Skeletal muscle tissue (tissue), 4 donors: ENCODE measurements around the gene NEK9. TPM values are rescaled to one million over a fixed set of nuclear protein-coding genes. Genes with fewer than 3 reads are reported as not detected.
A peak's percentile ranks its signal among the peaks of the same experiment; 100 is the strongest.

Source experiments
- H3K27ac ChIP-seq: one replicate; pipeline ENCODE4 v1.7.0; 2013; ENCODE audit warnings: mild to moderate bottlenecking, low read depth, low read length, inconsistent platforms
- H3K27me3 ChIP-seq, 3 donors: one replicate each; pipeline ENCODE4 v1.7.0; 2013; ENCODE audit warnings: low read length in 3 of 3; ENCODE audit not compliant: control insufficient read depth in 3 of 3, insufficient read depth in 3 of 3
- H3K36me3 ChIP-seq, 3 donors: one replicate each; pipeline ENCODE4 v1.7.0; 2013; ENCODE audit warnings: low read length in 3 of 3; ENCODE audit not compliant: control insufficient read depth in 3 of 3, insufficient read depth in 3 of 3
- H3K4me1 ChIP-seq, 3 donors: one replicate each; pipeline ENCODE4 v1.7.0; 2013; ENCODE audit warnings: low read length in 3 of 3, mild to moderate bottlenecking in 3 of 3; ENCODE audit not compliant: control insufficient read depth in 3 of 3, insufficient read depth in 3 of 3
- H3K4me3 ChIP-seq, 3 donors: one replicate each; pipeline ENCODE4 v1.7.0; 2013; ENCODE audit warnings: low read length in 3 of 3
- H3K9ac ChIP-seq, 3 donors: one replicate each; pipeline ENCODE4 v1.7.0; 2013; ENCODE audit warnings: low read length in 3 of 3, mild to moderate bottlenecking in 3 of 3, moderate library complexity in 2 of 3, low read depth in 1 of 3
- H3K9me3 ChIP-seq, 3 donors: one replicate each; pipeline ENCODE4 v1.7.0; 2013; ENCODE audit warnings: low read length in 3 of 3; ENCODE audit not compliant: control insufficient read depth in 3 of 3
- total RNA-seq: library from RNA; depleted of rRNA; stranded (reverse); fragments of >200 nt; gene quantifications from one replicate; pipeline ENCODE4 v1.2.3, GENCODE V29; 2014
- donor health status: Osteomylitis.

The NEK9 gene
- total RNA-seq, 1 donor from 2014 or later: 59.0 TPM

DNA sequence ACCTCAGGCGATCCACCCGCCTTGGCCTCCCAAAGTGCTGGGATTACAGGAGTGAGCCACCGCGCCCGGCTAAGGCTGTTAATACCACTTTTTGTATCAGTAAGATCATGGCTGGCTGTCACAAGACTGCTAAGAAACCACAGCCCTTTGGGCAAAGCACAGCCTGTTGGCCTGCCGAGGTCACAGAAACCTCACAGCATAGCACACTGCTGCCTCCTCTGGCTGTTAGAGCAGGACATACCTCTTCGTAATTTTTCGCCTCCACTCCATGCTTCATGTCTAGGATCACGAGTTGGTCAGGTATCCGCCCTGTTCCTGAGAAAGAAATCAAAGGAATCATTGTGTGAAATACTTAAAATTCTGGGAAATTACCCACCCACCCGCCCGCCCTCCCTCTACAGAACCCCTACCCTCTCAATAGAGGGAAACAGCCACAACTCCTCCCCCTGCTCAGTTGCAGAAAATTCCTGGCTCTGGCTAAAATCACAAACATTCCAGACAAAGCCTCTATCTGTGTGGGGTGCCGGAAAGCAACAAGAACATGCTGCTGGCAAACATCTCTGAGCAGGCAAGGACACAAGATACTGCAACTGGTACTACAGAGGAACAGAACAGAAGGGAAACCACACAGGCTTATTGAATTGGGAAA lies 20.7 kb upstream of the NEK9 start:
- no peaks in the 10 kb centered on the region for H3K27me3 ChIP-seq
- H3K4me3 ChIP-seq: no peak overlapping the region
- peaks cover 0 to 13% (median 9%) of the 10 kb centered on the region in 3 donors for H3K36me3 ChIP-seq
- H3K4me1 ChIP-seq: peaks cover 15 to 30% (median 18%) of the 10 kb centered on the region in 3 donors
- no peaks in the 10 kb centered on the region for H3K9me3 ChIP-seq
- peak overlapping the region; percentile 73 for H3K27ac ChIP-seq
- peak overlapping the region in 2 of 3 donors; percentile 7 to 30 for H3K9ac ChIP-seq

GRCh38 chr14:75144944-75145343 lies 18.1 kb upstream of the NEK9 start:
- no peaks in the 10 kb centered on the region for H3K9me3 ChIP-seq
- peaks cover 0 to 8% (median 7%) of the 10 kb centered on the region in 3 donors for H3K36me3 ChIP-seq
- H3K4me1 ChIP-seq: peaks cover 12 to 22% (median 19%) of the 10 kb centered on the region in 3 donors
- H3K9ac ChIP-seq: no peak overlapping the region
- H3K27ac ChIP-seq: no peak overlapping the region
- H3K4me3 ChIP-seq: no peak overlapping the region
- H3K27me3 ChIP-seq: no peaks in the 10 kb centered on the region

- Histone ChIP-seq H3K27ac (no peak overlapping the region), H3K9me3 (no peaks in the 10 kb centered on the region), H3K4me3 (no peak overlapping the region), H3K4me1 (peaks cover 11 to 21% (median 16%) of the 10 kb centered on the region in 3 donors), H3K27me3 (no peaks in the 10 kb centered on the region), H3K9ac (no peak overlapping the region), H3K36me3 (peaks cover 0 to 7% (median 4%) of the 10 kb centered on the region in 3 donors)
These were observed 17.1 kb upstream of the NEK9 start for GRCh38 chr14:75143761-75144527.

GRCh38 chr14:75142494-75142893 lies 15.6 kb upstream of the NEK9 start:
- Histone ChIP-seq H3K36me3 (peaks cover 0 to 7% (median 4%) of the 10 kb centered on the region in 3 donors), H3K9ac (no peak overlapping the region), H3K4me3 (no peak overlapping the region), H3K27ac (no peak overlapping the region), H3K27me3 (no peaks in the 10 kb centered on the region), H3K9me3 (no peaks in the 10 kb centered on the region), H3K4me1 (peaks cover 16 to 20% (median 18%) of the 10 kb centered on the region in 3 donors)

DNA sequence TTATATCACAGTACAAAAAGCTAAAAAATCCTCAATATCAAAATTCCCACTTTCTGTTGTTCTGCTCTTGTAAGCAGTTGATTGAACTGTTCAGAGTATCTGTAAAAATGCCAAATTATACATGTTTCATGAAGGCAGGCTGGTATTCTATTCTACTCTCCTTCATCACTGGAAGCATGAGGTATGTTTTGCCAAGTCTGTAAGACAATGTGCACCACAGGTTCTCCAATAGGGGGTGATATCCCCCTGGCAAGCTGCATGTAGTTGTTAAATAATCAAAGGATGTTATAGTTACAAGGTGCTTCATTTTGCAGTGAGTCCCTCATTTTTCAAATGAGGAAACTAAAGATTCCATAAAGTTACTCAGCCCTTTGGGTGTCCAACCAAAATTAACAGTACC lies 15.1 kb upstream of the NEK9 start:
- Histone ChIP-seq H3K4me1 (peaks cover 12 to 20% (median 14%) of the 10 kb centered on the region in 3 donors), H3K9ac (no peak overlapping the region), H3K27me3 (no peaks in the 10 kb centered on the region), H3K27ac (no peak overlapping the region), H3K36me3 (peaks cover 0 to 7% (median 4%) of the 10 kb centered on the region in 3 donors), H3K4me3 (no peak overlapping the region), H3K9me3 (no peaks in the 10 kb centered on the region)

DNA sequence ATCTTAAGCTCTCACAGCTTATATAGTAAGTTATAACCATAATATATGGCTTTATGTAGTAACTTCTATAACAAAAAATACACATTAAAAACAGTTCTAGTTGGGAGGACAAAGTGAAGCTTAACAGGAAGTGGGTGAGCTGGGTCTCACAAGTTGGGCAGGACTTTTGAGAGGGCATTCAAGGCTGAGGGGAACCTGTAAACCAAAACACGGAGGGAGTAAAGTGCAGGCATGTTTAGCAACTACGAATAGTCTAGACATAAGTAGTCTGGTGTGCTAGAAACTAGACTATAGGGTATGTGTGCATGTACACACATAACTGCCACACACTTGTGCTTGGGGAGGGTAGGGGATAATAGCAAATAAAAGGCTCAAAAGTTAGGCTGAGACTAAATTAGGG lies 14.2 kb upstream of the NEK9 start:
- H3K27me3 ChIP-seq: no peaks in the 10 kb centered on the region
- peaks cover 12 to 20% (median 14%) of the 10 kb centered on the region in 3 donors for H3K4me1 ChIP-seq
- H3K9ac ChIP-seq: no peak overlapping the region
- no peak overlapping the region for H3K4me3 ChIP-seq
- H3K9me3 ChIP-seq: no peaks in the 10 kb centered on the region
- no peak overlapping the region for H3K27ac ChIP-seq
- peaks cover 0 to 2% (median 0%) of the 10 kb centered on the region in 3 donors for H3K36me3 ChIP-seq

DNA sequence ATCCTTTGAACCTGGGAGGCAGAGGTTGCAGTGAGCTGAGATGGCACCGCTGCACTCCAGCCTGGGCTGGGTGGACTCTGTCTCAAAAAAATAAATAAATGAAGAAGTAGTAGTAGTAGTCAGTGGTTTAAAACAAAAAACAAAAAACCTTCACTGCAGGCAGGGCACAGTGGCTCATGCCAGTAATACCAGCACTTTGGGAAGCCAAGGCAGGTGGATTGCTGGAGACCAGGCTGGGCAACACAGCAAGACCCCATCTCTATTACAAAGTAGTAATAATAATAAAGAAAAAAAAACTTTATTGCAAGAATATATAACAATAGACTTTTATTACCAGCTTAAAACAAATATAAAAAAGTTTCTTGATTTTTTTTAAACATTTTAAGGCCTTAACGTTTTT lies 13.8 kb upstream of the NEK9 start:
- Histone ChIP-seq H3K9ac (no peak overlapping the region), H3K4me1 (peaks cover 12 to 20% (median 14%) of the 10 kb centered on the region in 3 donors), H3K4me3 (no peak overlapping the region), H3K9me3 (no peaks in the 10 kb centered on the region), H3K27me3 (no peaks in the 10 kb centered on the region), H3K27ac (no peak overlapping the region), H3K36me3 (peaks cover 0 to 3% (median 0%) of the 10 kb centered on the region in 3 donors)

DNA sequence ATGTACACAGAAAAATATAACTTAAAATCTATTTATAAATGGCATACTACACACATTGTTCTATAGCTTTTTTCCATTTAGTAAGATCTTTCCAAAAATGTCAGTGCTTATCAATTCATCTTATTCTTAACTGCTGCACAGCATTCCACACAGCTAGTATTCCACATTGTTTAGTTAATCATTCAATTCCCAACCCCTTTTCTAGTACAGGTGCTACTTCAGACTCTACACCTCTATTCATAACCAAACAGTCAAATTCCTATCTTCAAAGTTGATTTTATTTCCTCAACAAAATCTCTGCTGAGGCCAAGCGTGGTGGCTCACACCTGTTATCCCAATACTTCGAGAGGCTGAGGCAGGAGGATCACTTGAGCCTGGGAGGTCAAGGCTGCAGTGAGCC lies 12.3 kb upstream of the NEK9 start:
- Histone ChIP-seq H3K27me3 (no peaks in the 10 kb centered on the region), H3K9ac (no peak overlapping the region), H3K27ac (no peak overlapping the region), H3K36me3 (peaks cover 2 to 14% (median 9%) of the 10 kb centered on the region in 3 donors), H3K4me3 (no peak overlapping the region), H3K4me1 (peaks cover 8 to 18% (median 11%) of the 10 kb centered on the region in 3 donors), H3K9me3 (no peaks in the 10 kb centered on the region)

- no peaks in the 10 kb centered on the region for H3K9me3 ChIP-seq
- H3K4me3 ChIP-seq: no peak overlapping the region
- no peak overlapping the region for H3K9ac ChIP-seq
- H3K27ac ChIP-seq: no peak overlapping the region
- H3K27me3 ChIP-seq: no peaks in the 10 kb centered on the region
- peaks cover 2 to 21% (median 12%) of the 10 kb centered on the region in 3 donors for H3K36me3 ChIP-seq
- peaks cover 8 to 15% (median 11%) of the 10 kb centered on the region in 3 donors for H3K4me1 ChIP-seq
These were observed 11.6 kb upstream of the NEK9 start for GRCh38 chr14:75138492-75138891.

- H3K9me3 ChIP-seq: no peaks in the 10 kb centered on the region
- H3K9ac ChIP-seq: no peak overlapping the region
- peaks cover 6 to 9% (median 7%) of the 10 kb centered on the region in 3 donors for H3K4me1 ChIP-seq
- H3K27me3 ChIP-seq: no peaks in the 10 kb centered on the region
- no peak overlapping the region for H3K27ac ChIP-seq
- no peak overlapping the region for H3K4me3 ChIP-seq
- H3K36me3 ChIP-seq: peaks cover 5 to 21% (median 12%) of the 10 kb centered on the region in 3 donors
These were observed 7.8 kb upstream of the NEK9 start for GRCh38 chr14:75134644-75135043.
